AG09319 (cell line): Measurements from ENCODE around the gene VPS4B.

Experiments
- DNase-seq: peaks from one replicate; pipeline ENCODE4 v3.0.0-alpha.2; 2010; ENCODE audit warnings: low read depth; ENCODE audit errors: extremely low read depth
- CTCF ChIP-seq: IDR thresholded peaks from 2 replicates; pipeline ENCODE4 v1.5.1; 2011; ENCODE audit warnings: low read depth, mild to moderate bottlenecking, inconsistent platforms, low read length, moderate library complexity

The VPS4B gene

GRCh38 chr18:63409301-63409700 is 13.0 kb downstream of the VPS4B start:
- no peak for DNase-seq
- no peak for TF ChIP-seq CTCF

- no peak for TF ChIP-seq CTCF
- DNase-seq, result no peak
Measured at GRCh38 chr18:63407734-63408133, 14.5 kb downstream of the VPS4B start.

- TF ChIP-seq CTCF, result no peak
- DNase-seq, result no peak
Measured at GRCh38 chr18:63405986-63406385, 16.3 kb downstream of the VPS4B start.

GRCh38 chr18:63402246-63403162 is 19.8 kb downstream of the VPS4B start:
- TF ChIP-seq CTCF, result no peak
- DNase-seq, result no peak

GRCh38 chr18:63399300-63399699 is 23.0 kb downstream of the VPS4B start:
- no peak for TF ChIP-seq CTCF
- no peak for DNase-seq

- no peak for TF ChIP-seq CTCF
- no peak for DNase-seq
Measured at GRCh38 chr18:63397349-63397748, 24.9 kb downstream of the VPS4B start.

GRCh38 chr18:63395503-63395902 is 26.8 kb downstream of the VPS4B start:
- no peak for TF ChIP-seq CTCF
- DNase-seq, result no peak
